GM18870 (cell line): ENCODE data around the gene RPP25L.

Experiments used
- ATAC-seq: cut with Tn5 transposase; IDR thresholded peaks from one replicate; pipeline ENCODE4 v1.9.1; 2021; ENCODE audit warnings: moderate library complexity; ENCODE audit not compliant: unreplicated experiment

The RPP25L gene

DNA sequence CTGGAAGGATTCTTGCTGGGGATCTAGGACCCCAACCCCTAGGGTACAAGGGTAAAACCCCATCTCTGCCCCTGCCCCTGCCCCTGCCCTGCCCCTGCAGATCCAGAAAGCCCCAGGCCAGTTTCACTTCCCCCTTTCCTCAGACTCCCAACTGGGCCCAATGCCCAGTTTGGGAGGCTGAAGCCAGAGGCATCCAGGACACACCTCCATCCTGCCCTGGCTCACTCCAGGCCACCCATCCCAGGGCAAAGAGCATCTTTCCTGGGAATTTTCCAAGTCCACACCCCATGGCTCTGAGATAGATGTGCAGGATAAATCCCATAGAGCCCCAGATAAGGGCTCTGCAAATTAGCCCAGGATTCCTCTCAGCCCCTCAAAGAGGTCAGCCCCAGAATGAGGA lies 39.8 kb downstream of the RPP25L start:
- no peak for ATAC-seq

DNA sequence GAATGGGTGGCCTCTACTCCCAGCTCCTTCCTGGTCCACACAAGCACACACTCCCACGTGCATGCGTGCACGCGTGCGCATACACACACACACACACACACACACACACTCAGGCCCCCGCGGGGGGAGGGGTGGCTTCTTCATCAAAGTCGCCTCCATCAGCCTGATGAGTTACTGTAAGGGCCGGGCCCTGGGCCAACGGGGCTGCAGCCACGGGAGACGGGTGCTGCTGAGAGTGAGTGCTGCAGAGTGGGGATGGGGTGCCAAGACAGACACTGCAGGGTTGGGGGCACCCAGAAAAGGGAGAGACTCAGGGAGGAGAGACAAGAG lies 40.5 kb downstream of the RPP25L start:
- ATAC-seq: no peak

DNA sequence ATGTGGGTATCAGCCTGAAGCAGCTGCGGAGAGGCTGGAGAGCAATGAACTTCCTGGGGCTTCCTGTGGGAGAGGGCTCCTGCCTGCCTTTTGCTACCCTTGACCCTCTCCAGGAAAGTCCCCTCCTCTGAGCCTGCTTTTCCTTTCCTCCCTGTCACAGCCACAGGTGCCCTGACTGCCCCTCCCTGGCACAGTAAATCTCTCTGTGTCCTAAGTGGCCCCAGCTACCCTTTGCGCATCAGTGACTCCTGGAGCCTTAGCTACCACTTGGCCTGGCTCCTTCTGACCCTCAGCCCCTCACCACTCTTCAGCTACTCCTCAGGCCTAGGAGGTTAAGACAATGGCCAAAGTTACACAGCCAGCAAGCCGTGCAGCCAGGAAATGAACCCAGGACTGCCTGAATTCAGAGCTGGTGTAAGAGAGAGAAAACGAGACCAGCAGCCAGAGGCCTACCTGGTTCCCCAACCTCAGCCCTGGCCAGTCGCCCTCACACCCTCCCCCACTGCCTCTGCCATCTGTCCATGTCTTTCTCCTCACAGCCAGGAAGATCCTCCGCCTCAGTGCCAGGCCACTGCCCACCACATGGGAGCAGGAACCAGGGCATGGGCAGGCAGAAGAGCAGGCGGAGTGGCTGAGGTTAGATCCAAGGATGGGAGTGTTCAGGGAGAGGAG lies 41.0 kb downstream of the RPP25L start:
- ATAC-seq: no peak

- no peak for ATAC-seq
These were observed 41.5 kb downstream of the RPP25L start for GRCh38 chr9:34570376-34570775.

DNA sequence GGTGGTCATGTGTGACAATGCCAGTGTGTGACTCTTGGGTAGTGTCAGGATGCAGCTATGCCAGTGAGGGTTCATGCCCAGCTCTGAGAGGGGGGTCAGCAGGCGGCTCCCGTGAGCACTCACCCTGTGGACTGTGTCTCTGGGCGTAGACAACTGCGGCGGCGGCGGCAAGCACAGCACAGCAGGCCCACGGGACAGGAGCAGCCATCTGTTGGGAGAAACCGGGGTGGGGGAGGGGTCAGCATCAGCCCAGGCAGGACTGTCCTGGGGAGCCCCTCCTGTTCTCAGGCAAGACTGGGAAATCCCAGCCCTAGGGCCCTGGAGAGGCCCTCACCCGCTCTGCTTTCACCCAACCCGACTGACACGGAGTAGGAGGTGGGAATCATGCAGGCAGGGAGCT lies 43.1 kb downstream of the RPP25L start:
- no peak for ATAC-seq

GRCh38 chr9:34568133-34568532 lies 43.8 kb downstream of the RPP25L start:
- no peak for ATAC-seq

GRCh38 chr9:34566972-34567371 lies 44.9 kb downstream of the RPP25L start:
- no peak for ATAC-seq

DNA sequence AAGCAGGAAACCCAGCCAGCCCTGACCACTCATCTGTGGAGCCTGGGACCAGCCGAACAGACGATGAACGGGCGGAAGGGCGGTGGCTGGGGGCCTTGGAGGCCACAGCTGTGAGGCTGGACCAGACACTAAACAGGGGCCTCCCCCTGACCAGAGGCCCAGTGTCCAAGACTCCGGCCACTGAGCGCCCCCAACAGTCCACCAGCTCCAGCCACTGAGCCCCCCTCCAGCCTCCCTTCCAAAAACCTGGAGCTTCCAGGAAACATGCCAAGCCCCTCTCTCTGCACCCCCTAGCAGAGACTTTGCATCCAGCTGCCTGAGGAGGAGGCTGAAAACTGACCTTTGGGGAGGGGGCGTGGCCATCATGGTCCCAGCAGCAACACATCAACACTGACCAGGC lies 45.6 kb downstream of the RPP25L start:
- ATAC-seq: no peak

DNA sequence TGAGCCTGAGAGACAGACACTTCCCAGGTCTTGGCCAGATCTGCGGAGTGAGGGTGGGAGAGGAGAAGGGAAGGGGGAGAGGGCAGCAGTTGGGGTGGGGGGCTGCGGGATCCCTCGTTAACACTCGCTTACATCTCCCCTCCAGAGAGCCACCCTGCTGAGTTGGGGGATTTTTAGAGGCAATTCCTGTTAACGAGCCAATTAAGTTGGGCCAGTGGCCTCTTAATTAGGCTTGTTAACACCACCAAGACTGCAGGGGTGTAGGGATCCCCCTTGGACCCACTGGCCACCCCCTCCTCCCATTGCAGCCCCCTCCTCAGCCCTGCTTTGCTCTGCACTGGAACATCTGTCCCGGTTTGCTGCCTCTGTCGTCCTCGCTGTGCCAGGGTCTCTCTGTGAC lies 46.0 kb downstream of the RPP25L start:
- no peak for ATAC-seq

DNA sequence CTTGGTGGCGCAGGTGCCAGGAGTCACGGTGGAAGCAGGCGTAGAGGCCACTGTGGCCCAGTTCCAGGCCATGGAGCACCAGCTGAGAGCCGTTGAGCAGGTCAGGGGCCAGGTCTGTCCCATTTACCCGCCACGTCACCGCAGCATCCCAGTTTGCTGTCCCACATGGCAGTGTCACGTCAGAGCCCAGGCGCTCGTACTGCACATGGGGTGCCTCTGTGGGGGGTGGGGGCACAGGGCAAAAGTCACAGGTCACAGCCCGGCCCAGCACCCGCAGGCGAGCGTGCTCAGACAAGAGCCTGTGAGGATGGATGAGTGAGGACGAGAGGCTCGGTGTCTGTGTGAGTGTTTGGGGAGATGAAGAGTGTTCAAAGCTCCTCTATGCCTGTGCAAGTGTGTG lies 47.3 kb downstream of the RPP25L start:
- ATAC-seq: no peak

DNA sequence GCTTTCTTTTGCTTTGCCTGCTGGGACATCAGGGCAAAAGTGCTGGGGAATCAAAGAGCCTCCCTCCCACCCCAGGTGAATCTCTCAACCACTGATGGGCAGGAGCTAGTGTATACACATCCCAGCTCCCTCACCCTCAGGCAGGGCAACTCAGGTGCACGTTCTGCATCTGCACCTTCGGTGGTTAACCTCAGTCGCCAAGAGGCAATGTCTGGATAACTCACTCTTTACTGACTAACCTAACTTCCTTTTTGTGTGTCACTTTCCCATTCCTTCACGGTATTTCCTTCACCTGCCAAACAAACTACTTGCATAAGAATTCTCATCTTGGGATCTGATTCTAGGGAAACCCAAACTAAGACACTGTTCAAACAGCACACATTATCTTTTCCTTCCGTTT lies 48.6 kb downstream of the RPP25L start:
- ATAC-seq: no peak

- no peak for ATAC-seq
These were observed 49.7 kb downstream of the RPP25L start for GRCh38 chr9:34562135-34562745.

DNA sequence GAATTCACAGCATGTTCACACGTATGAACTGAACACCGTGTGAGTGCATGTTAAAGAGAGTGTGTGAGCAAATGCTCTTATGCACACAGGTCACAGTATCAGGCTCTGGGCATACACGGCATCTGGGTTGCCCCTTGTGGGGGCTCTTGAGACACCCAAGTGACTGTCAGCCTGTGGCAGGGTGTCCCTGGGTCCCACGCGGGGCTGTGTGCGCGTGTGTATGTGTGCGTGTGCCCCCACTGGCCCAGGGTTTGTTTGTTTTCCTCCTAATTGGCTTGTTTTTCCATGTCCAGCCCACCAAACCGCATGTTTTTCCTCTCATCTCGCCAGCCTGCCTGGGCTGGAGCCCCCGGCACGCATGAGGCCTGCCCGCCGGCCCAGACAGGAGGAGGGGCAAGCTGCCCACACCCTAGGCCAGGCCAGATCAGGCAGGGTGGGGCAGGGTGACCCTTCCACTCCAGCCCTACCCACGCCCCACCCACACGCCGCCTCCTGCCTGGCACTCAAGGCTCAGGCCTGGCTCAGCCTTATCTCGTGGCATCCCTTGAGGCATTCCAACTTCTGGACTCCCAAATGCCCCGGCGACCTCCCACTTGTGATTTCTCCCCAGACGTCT lies 51.2 kb downstream of the RPP25L start:
- no peak for ATAC-seq
